ENCODE data around the gene CRTC3.

The CRTC3 gene

DNA sequence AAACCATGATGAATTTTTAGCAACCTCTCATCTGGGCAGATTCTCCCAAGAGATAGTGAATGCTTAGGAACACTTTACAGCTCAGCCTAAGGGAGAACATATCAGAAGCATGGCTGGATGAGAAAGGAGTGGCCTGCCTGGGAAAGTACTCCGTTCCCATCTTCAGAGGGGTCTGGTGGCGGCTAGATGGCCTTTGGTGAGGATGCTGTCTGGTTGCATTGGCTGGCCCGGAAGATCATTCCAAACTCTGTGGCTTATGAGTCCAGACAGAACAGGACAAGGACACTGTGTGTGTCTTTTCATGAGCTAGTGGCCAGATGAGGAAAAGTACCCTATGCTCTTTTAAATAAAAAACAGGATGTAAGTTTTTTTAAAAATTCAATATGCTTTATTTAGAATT, 51.2 kb downstream of the CRTC3 start:
- Histone ChIP-seq H3K4me3 (ENCODE audit: low read depth, low read length) (no peak overlapping the region), H3K27me3 (ENCODE audit: control insufficient read depth, insufficient read depth, low read length) (peaks cover 11% of the 10 kb centered on the region; the same call in 1 of the 2 replicates), H3K36me3 (ENCODE audit: control insufficient read depth, insufficient read depth, low read length) (no peaks in the 10 kb centered on the region), H3K4me1 (ENCODE audit: control insufficient read depth, insufficient read depth, low read length) (peaks cover 62% of the 10 kb centered on the region), H3K27ac (ENCODE audit: low read depth, low read length) (no peak overlapping the region), H3K9me3 (ENCODE audit: control insufficient read depth, insufficient read depth, low read depth, low read length) (no peaks in the 10 kb centered on the region), H3K9ac (ENCODE audit: low read length) (no peak overlapping the region)

- Histone ChIP-seq H3K4me3 (ENCODE audit: low read depth, low read length) (no peak overlapping the region), H3K9ac (ENCODE audit: low read length) (no peak overlapping the region), H3K27ac (ENCODE audit: low read depth, low read length) (no peak overlapping the region), H3K9me3 (ENCODE audit: control insufficient read depth, insufficient read depth, low read depth, low read length) (no peaks in the 10 kb centered on the region), H3K27me3 (ENCODE audit: control insufficient read depth, insufficient read depth, low read length) (peaks cover 13% of the 10 kb centered on the region; the same call in 1 of the 2 replicates), H3K36me3 (ENCODE audit: control insufficient read depth, insufficient read depth, low read length) (no peaks in the 10 kb centered on the region), H3K4me1 (ENCODE audit: control insufficient read depth, insufficient read depth, low read length) (peaks cover 56% of the 10 kb centered on the region)
These were observed 52.1 kb downstream of the CRTC3 start for GRCh38 chr15:90581771-90582352.

DNA sequence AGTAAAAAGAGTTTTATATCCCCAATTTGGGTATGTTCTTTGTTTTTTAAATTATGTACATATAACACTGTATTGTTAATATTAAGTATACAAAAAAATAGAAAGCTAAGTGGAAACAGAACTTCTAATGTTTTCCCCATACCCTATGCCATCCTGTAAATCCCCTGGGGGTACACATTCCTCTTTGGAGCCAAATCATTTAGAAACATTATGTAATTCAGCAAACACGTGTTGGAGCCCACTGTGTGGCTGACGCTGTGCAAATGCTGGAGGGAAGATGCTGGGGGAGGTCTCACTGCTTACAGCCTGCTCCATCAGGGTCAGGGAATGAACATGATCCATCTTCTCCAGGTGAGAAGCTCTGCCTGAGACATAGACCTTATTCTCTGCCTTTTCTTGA, 52.8 kb downstream of the CRTC3 start:
- peaks cover 13% of the 10 kb centered on the region; the same call in 1 of the 2 replicates for H3K27me3 ChIP-seq (ENCODE audit: control insufficient read depth, insufficient read depth, low read length)
- no peaks in the 10 kb centered on the region for H3K9me3 ChIP-seq (ENCODE audit: control insufficient read depth, insufficient read depth, low read depth, low read length)
- no peak overlapping the region for H3K4me3 ChIP-seq (ENCODE audit: low read depth, low read length)
- no peak overlapping the region for H3K9ac ChIP-seq (ENCODE audit: low read length)
- H3K36me3 ChIP-seq (ENCODE audit: control insufficient read depth, insufficient read depth, low read length) = no peaks in the 10 kb centered on the region
- H3K4me1 ChIP-seq (ENCODE audit: control insufficient read depth, insufficient read depth, low read length) = peaks cover 49% of the 10 kb centered on the region
- H3K27ac ChIP-seq (ENCODE audit: low read depth, low read length) = no peak overlapping the region

DNA sequence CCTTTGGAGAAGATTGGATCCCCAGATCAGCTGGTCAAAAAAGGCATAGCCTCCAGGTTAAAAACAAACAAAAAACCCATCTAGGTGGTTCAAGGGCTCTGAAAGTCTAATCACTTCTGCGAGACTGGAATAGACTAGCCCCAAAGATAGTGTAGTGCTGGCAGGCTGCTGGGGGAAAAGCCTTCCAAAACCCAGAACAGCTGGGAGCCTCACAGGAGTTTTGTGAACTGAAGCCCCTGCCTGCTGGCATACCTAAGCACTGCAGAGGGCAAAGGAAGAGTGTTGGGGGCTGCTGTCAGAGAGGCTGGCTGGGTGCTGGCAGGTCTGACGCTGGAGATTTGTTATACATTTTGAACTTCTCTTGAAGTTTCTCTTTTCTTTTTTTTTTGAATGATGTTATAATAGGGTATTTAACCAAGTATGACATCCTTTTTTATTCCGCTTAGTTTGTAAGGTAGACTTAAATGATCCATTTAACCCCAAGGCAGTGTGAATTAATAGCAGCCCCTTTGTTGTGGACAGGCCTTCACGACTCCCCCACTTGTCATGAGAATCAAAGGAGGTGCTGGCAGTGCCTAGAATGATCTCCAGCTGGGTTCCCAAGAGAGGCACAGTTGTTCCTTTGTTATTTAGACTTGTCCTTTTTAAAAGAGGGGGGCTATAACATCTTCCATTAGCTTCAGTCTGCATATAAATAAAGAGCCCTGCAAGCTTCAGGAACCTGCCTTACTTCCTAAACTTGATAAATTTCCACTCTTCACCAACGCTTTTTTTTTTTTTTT, 53.9 kb downstream of the CRTC3 start:
- Histone ChIP-seq H3K9me3 (ENCODE audit: control insufficient read depth, insufficient read depth, low read depth, low read length) (no peaks in the 10 kb centered on the region), H3K27me3 (ENCODE audit: control insufficient read depth, insufficient read depth, low read length) (peaks cover 13% of the 10 kb centered on the region; the same call in 1 of the 2 replicates), H3K9ac (ENCODE audit: low read length) (no peak overlapping the region), H3K27ac (ENCODE audit: low read depth, low read length) (no peak overlapping the region), H3K4me1 (ENCODE audit: control insufficient read depth, insufficient read depth, low read length) (peaks cover 48% of the 10 kb centered on the region), H3K4me3 (ENCODE audit: low read depth, low read length) (peak overlapping the region; percentile 14; the same call in 1 of the 2 replicates), H3K36me3 (ENCODE audit: control insufficient read depth, insufficient read depth, low read length) (no peaks in the 10 kb centered on the region)

GRCh38 chr15:90584841-90585240, 55.1 kb downstream of the CRTC3 start:
- Histone ChIP-seq H3K4me3 (ENCODE audit: low read depth, low read length) (no peak overlapping the region), H3K36me3 (ENCODE audit: control insufficient read depth, insufficient read depth, low read length) (no peaks in the 10 kb centered on the region), H3K4me1 (ENCODE audit: control insufficient read depth, insufficient read depth, low read length) (peaks cover 48% of the 10 kb centered on the region), H3K9ac (ENCODE audit: low read length) (no peak overlapping the region), H3K27ac (ENCODE audit: low read depth, low read length) (no peak overlapping the region), H3K9me3 (ENCODE audit: control insufficient read depth, insufficient read depth, low read depth, low read length) (no peaks in the 10 kb centered on the region), H3K27me3 (ENCODE audit: control insufficient read depth, insufficient read depth, low read length) (peaks cover 13% of the 10 kb centered on the region; the same call in 1 of the 2 replicates)

GRCh38 chr15:90585863-90586262, 56.1 kb downstream of the CRTC3 start:
- Histone ChIP-seq H3K27ac (ENCODE audit: low read depth, low read length) (no peak overlapping the region), H3K4me1 (ENCODE audit: control insufficient read depth, insufficient read depth, low read length) (peaks cover 40% of the 10 kb centered on the region), H3K27me3 (ENCODE audit: control insufficient read depth, insufficient read depth, low read length) (peaks cover 13% of the 10 kb centered on the region; the same call in 1 of the 2 replicates), H3K36me3 (ENCODE audit: control insufficient read depth, insufficient read depth, low read length) (no peaks in the 10 kb centered on the region), H3K9ac (ENCODE audit: low read length) (no peak overlapping the region), H3K9me3 (ENCODE audit: control insufficient read depth, insufficient read depth, low read depth, low read length) (no peaks in the 10 kb centered on the region), H3K4me3 (ENCODE audit: low read depth, low read length) (no peak overlapping the region)

- Histone ChIP-seq H3K9me3 (ENCODE audit: control insufficient read depth, insufficient read depth, low read depth, low read length) (no peaks in the 10 kb centered on the region), H3K27ac (ENCODE audit: low read depth, low read length) (no peak overlapping the region), H3K9ac (ENCODE audit: low read length) (no peak overlapping the region), H3K4me1 (ENCODE audit: control insufficient read depth, insufficient read depth, low read length) (peaks cover 29% of the 10 kb centered on the region), H3K27me3 (ENCODE audit: control insufficient read depth, insufficient read depth, low read length) (peaks cover 13% of the 10 kb centered on the region; the same call in 1 of the 2 replicates), H3K4me3 (ENCODE audit: low read depth, low read length) (no peak overlapping the region), H3K36me3 (ENCODE audit: control insufficient read depth, insufficient read depth, low read length) (no peaks in the 10 kb centered on the region)
These were observed 57.2 kb downstream of the CRTC3 start for GRCh38 chr15:90586948-90587347.

GRCh38 chr15:90588427-90588826, 58.7 kb downstream of the CRTC3 start:
- no peak overlapping the region for H3K27ac ChIP-seq (ENCODE audit: low read depth, low read length)
- H3K4me1 ChIP-seq (ENCODE audit: control insufficient read depth, insufficient read depth, low read length) = peaks cover 14% of the 10 kb centered on the region
- H3K4me3 ChIP-seq (ENCODE audit: low read depth, low read length) = no peak overlapping the region
- no peaks in the 10 kb centered on the region for H3K9me3 ChIP-seq (ENCODE audit: control insufficient read depth, insufficient read depth, low read depth, low read length)
- no peaks in the 10 kb centered on the region for H3K36me3 ChIP-seq (ENCODE audit: control insufficient read depth, insufficient read depth, low read length)
- no peak overlapping the region for H3K9ac ChIP-seq (ENCODE audit: low read length)
- H3K27me3 ChIP-seq (ENCODE audit: control insufficient read depth, insufficient read depth, low read length) = peaks cover 13% of the 10 kb centered on the region; the same call in 1 of the 2 replicates

DNA sequence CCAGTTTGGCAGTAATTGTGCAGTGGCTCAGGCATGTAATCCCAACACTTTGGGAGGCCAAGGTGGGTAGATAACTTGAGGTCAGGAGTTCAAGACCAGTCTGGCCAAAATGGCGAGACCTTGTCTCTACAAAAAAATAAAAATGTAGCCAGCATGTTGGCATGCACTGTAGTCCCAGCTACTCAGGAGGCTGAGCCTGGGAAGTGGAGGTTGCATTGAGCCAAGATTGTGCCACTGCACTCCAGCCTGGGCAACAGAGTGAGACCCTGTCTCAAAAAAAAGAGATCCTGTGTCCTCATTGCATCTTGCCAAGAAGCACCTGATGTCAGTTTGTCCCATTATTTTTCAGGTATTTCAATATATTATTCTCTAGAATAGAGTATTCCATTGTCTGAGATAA, 61.8 kb downstream of the CRTC3 start:
- Histone ChIP-seq H3K36me3 (ENCODE audit: control insufficient read depth, insufficient read depth, low read length) (no peaks in the 10 kb centered on the region), H3K27me3 (ENCODE audit: control insufficient read depth, insufficient read depth, low read length) (no peaks in the 10 kb centered on the region), H3K9ac (ENCODE audit: low read length) (no peak overlapping the region), H3K9me3 (ENCODE audit: control insufficient read depth, insufficient read depth, low read depth, low read length) (no peaks in the 10 kb centered on the region), H3K4me3 (ENCODE audit: low read depth, low read length) (no peak overlapping the region), H3K27ac (ENCODE audit: low read depth, low read length) (no peak overlapping the region), H3K4me1 (ENCODE audit: control insufficient read depth, insufficient read depth, low read length) (peaks cover 7% of the 10 kb centered on the region)

DNA sequence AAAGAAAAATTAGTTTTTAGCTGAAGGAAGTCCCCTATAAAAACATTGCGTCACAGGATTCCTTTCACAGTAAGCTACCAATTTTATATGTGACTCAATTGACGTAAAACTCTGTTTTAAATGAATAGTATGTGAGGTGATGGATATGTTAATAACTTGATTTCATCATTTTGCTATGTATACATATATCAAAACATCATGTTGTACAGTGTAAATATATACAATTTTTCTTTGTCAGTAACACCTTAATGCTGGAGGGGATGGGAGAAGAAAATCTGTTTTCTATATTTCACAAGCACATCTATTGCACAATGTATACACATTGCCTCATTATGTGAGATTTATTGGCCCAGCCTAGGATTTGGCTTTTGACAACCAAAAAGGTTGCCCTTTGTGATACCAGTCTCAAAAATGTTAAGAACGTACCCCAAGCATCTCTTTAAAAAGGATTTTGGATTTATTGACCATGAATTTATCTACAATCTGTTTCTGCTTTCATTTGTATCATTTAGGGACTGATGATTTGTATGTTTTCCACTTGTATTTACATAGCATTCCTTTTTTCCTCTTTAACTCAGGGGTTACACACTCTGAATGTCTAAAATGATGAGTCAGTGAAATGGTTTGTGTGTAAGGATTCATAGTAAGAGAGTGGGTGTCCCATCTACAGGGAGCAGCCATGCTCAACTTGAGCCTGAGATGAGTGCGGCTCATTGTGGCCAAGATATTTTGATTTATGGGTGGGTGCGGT, 62.6 kb downstream of the CRTC3 start:
- H3K4me1 ChIP-seq (ENCODE audit: control insufficient read depth, insufficient read depth, low read length) = peaks cover 7% of the 10 kb centered on the region
- no peak overlapping the region for H3K27ac ChIP-seq (ENCODE audit: low read depth, low read length)
- H3K9me3 ChIP-seq (ENCODE audit: control insufficient read depth, insufficient read depth, low read depth, low read length) = no peaks in the 10 kb centered on the region
- no peak overlapping the region for H3K4me3 ChIP-seq (ENCODE audit: low read depth, low read length)
- no peaks in the 10 kb centered on the region for H3K36me3 ChIP-seq (ENCODE audit: control insufficient read depth, insufficient read depth, low read length)
- no peaks in the 10 kb centered on the region for H3K27me3 ChIP-seq (ENCODE audit: control insufficient read depth, insufficient read depth, low read length)
- no peak overlapping the region for H3K9ac ChIP-seq (ENCODE audit: low read length)
